ENCODE results near the gene PHF12. TPM values are rescaled to one million over a fixed set of nuclear protein-coding genes. Genes with fewer than 3 reads are reported as not detected.

PHF12 gene
- total and polyA plus RNA-seq, 10 of the 15 experiments (the other 5 are each of a cell fraction or from before 2014, with no cell fraction given): 1.3 to 43.9 (median 19.2) TPM

DNA sequence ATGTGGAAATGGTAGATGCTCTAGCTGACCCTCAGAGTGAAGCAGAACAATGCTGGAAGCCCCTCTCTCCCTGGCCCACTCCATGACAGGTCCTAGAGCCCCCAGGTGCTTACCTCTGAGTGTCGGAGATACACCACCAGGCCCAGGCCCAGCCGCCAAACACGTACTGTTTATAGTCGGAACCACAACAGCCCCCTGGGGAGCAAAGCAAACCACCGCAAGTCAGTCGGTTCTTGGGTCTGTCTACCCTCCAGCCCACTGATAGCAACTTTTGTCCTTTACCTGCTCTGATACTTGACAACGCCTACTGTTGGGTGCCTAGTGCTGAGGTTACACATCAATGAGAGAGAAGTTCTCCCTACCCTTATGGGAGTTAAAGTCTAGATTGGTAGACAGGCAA lies 62.5 kb downstream of the PHF12 start:
- H3K36me3 ChIP-seq (ENCODE audit: control insufficient read depth in 2 of 2, insufficient read depth in 2 of 2, low read length in 1 of 2): peaks cover 0 to 6% of the 10 kb centered on the region in 2 experiments; a peak in 3 of 4 replicates
- RAD21 ChIA-PET (ENCODE audit: unreplicated experiment): interaction anchor here (1.5 to 3.4 kb wide), 3 partner anchors 13 to 162 kb away, joined by 4 to 9 read pairs (median 8); no protein-coding TSS in a partner anchor
- POLR2A ChIA-PET: interaction anchor here (0.9 to 2.7 kb wide), 3 partner anchors 9 to 17 kb away, joined by 5 to 8 read pairs (median 7); partner anchors contain the start of gene FLOT2

DNA sequence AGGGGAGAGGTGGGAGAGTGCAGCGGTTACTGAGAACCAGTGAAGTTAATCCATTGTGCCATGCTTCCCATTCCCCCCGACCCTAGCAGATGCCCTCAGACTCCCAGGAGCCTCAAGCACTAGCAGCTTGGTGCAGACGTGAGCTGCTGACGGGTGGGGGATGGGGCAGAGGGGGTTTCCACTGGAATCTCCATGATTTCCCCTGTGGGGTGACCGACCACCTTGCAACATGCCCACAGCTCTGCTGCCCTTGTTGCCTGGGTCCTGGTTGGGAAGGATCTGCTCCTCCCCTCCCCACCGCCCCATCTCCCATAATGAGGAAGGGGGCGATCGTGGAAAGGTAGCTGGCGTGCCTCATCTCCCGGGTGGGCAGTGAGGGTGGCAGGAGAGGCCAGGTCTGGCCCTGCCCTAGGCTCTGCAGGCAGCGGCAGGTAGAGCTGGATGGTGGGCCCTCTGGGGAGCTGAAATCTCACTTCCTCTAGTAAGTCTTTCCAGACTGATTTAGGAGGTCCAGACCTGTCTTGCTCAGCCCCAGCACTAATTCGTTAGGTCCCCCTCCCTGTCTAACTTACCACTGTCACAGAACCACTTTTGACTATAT lies 63.3 kb downstream of the PHF12 start:
- ATAC-seq: peak; percentile 73
- WGBS (ENCODE audit: insufficient coverage, insufficient replicate concordance, low lambda C conversion rate, missing lambda C conversion rate): 36% methylated on average over 12 of the region's 12 CpGs
- in situ Hi-C loops (cut with MboI): loop anchor here (25.0 kb wide), 1 partner anchor 1401 kb away; no protein-coding TSS in a partner anchor
- TF ChIP-seq MTA2 (IDR thresholded peaks at IDR 0.05; ENCODE audit: low read depth) (peak; percentile 52), RAD21 (IDR thresholded peaks at IDR 0.05; ENCODE audit: insufficient read depth, low read depth, low read length) (no peak), IKZF1 (conservative IDR thresholded peaks at IDR 0.05) (peak; percentile 63), NR2F1 (conservative IDR thresholded peaks at IDR 0.05) (peak; percentile 30; the same call in 1 of the 2 replicates), HDGF (IDR thresholded peaks at IDR 0.05) (0 out of 2 replicates have a peak, but pooled peaks have one; percentile 33), DPF2 (IDR thresholded peaks at IDR 0.05) (peak; percentile 62), SPI1 (IDR thresholded peaks at IDR 0.05; ENCODE audit: borderline replicate concordance, insufficient read depth, low read depth, low read length) (peak; percentile 87), NBN (IDR thresholded peaks at IDR 0.05) (0 out of 2 replicates have a peak, but pooled peaks have one; percentile 23)
- TF ChIP-seq, protein P1, sequence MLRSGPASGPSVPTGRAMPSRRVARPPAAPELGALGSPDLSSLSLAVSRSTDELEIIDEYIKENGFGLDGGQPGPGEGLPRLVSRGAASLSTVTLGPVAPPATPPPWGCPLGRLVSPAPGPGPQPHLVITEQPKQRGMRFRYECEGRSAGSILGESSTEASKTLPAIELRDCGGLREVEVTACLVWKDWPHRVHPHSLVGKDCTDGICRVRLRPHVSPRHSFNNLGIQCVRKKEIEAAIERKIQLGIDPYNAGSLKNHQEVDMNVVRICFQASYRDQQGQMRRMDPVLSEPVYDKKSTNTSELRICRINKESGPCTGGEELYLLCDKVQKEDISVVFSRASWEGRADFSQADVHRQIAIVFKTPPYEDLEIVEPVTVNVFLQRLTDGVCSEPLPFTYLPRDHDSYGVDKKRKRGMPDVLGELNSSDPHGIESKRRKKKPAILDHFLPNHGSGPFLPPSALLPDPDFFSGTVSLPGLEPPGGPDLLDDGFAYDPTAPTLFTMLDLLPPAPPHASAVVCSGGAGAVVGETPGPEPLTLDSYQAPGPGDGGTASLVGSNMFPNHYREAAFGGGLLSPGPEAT (IDR thresholded peaks at IDR 0.05; ENCODE audit: low read depth): peak; percentile 67; the same call in 1 of the 2 replicates
- TF ChIP-seq, protein P2, sequence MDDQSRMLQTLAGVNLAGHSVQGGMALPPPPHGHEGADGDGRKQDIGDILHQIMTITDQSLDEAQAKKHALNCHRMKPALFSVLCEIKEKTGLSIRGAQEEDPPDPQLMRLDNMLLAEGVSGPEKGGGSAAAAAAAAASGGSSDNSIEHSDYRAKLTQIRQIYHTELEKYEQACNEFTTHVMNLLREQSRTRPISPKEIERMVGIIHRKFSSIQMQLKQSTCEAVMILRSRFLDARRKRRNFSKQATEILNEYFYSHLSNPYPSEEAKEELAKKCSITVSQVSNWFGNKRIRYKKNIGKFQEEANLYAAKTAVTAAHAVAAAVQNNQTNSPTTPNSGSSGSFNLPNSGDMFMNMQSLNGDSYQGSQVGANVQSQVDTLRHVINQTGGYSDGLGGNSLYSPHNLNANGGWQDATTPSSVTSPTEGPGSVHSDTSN (IDR thresholded peaks at IDR 0.05; ENCODE audit: insufficient replicate concordance, low read depth, low read length): no peak

More for the DNA sequence above, 62.5 kb downstream of the PHF12 start:
- Histone ChIP-seq H3K27me3 (replicated peaks in 1 of 2; ENCODE audit: control insufficient read depth in 2 of 2, insufficient read depth in 2 of 2, low read length in 1 of 2) (no peaks in the 10 kb centered on the region), H3K27ac (ENCODE audit: control insufficient read depth, insufficient read depth) (no peak overlapping the region), H4K20me1 (ENCODE audit: control insufficient read depth, insufficient read depth) (no peaks in the 10 kb centered on the region; the same call in 1 of the 2 replicates), H3K79me2 (ENCODE audit: control insufficient read depth, insufficient read depth, low read length) (peaks cover 3% of the 10 kb centered on the region; the same call in 1 of the 2 replicates), H3K4me3 (no peak overlapping the region), H3K9me3 (replicated peaks; ENCODE audit: control insufficient read depth, insufficient read depth, low read length) (no peaks in the 10 kb centered on the region), H2AFZ (ENCODE audit: control insufficient read depth, low read depth, low read length) (no peak overlapping the region), H3K9ac (ENCODE audit: control insufficient read depth, insufficient read depth, low read length) (no peak overlapping the region), H3K4me1 (ENCODE audit: control insufficient read depth, insufficient read depth, low read length) (peaks cover 49% of the 10 kb centered on the region), H3K4me2 (ENCODE audit: control insufficient read depth, insufficient read depth) (no peak overlapping the region)
- BruUV-seq (replicated peaks): no TSS peak
- intact Hi-C loops (cut with micrococcal nuclease; ENCODE audit: unreplicated experiment): no loop called here
- ATAC-seq: peak; percentile 3; the same call in 2 of the 3 replicates
- in situ Hi-C loops (cut with MboI): loop anchor here (25.0 kb wide), 1 partner anchor 1402 kb away; no protein-coding TSS in a partner anchor
- TF ChIP-seq KLF5 (IDR thresholded peaks at IDR 0.05; ENCODE audit: partially characterized antibody) (no peak), MEF2B (IDR thresholded peaks at IDR 0.05; ENCODE audit: partially characterized antibody, poor library complexity, severe bottlenecking) (peak; percentile 39)
- no peak for DNase-seq (ENCODE audit: low read depth, low spot score)
- CTCF ChIA-PET: interaction anchor here (1.3 to 1.4 kb wide), 3 partner anchors 40 to 162 kb away, joined by 3 to 7 read pairs (median 3); no protein-coding TSS in a partner anchor
- SMC1A ChIA-PET (ENCODE audit: uncharacterized antibody, unreplicated experiment): interaction anchor here (1.1 kb wide), 2 partner anchors 17 to 126 kb away, joined by 3 to 4 read pairs; no protein-coding TSS in a partner anchor
- 92% methylated on average over 7 of the region's 7 CpGs for WGBS (ENCODE audit: insufficient coverage, insufficient replicate concordance, low lambda C conversion rate, missing lambda C conversion rate)
- no peak for FAIRE-seq

More for the DNA sequence above, 63.3 kb downstream of the PHF12 start:
- no TSS peak for BruUV-seq (replicated peaks)
- DNase-seq (ENCODE audit: low read depth, low spot score) (no peak), FAIRE-seq (peak; percentile 52)
- Histone ChIP-seq H3K4me1 (ENCODE audit: control insufficient read depth, insufficient read depth, low read length) (peaks cover 46% of the 10 kb centered on the region), H3K27me3 (replicated peaks in 1 of 2; ENCODE audit: control insufficient read depth in 2 of 2, insufficient read depth in 2 of 2, low read length in 1 of 2) (no peaks in the 10 kb centered on the region), H3K4me3 (no peak overlapping the region), H4K20me1 (ENCODE audit: control insufficient read depth, insufficient read depth) (no peaks in the 10 kb centered on the region; the same call in 1 of the 2 replicates), H3K9ac (ENCODE audit: control insufficient read depth, insufficient read depth, low read length) (no peak overlapping the region), H3K4me2 (ENCODE audit: control insufficient read depth, insufficient read depth) (peak overlapping the region; percentile 50), H3K36me3 (ENCODE audit: control insufficient read depth in 2 of 2, insufficient read depth in 2 of 2, low read length in 1 of 2) (peaks cover 0 to 9% of the 10 kb centered on the region in 2 experiments; a peak in 3 of 4 replicates), H3K79me2 (ENCODE audit: control insufficient read depth, insufficient read depth, low read length) (peaks cover 3% of the 10 kb centered on the region; the same call in 1 of the 2 replicates), H3K27ac (ENCODE audit: control insufficient read depth, insufficient read depth) (no peak overlapping the region), H2AFZ (ENCODE audit: control insufficient read depth, low read depth, low read length) (no peak overlapping the region), H3K9me3 (replicated peaks; ENCODE audit: control insufficient read depth, insufficient read depth, low read length) (no peaks in the 10 kb centered on the region)
- CTCF ChIA-PET: interaction anchor here (0.5 to 1.4 kb wide), 11 partner anchors 9 to 232 kb away, joined by 3 to 7 read pairs (median 3); no protein-coding TSS in a partner anchor
- RAD21 ChIA-PET (ENCODE audit: unreplicated experiment): interaction anchor here (0.5 to 1.6 kb wide), 9 partner anchors 9 to 161 kb away, joined by 3 to 8 read pairs (median 4); partner anchors contain the start of gene FLOT2
- intact Hi-C loops (cut with micrococcal nuclease; ENCODE audit: unreplicated experiment): no loop called here
- POLR2A ChIA-PET: interaction anchor here (0.5 to 2.7 kb wide), 10 partner anchors 9 to 227 kb away, joined by 3 to 9 read pairs (median 6); partner anchors contain the start of genes ERAL1, FAM222B and FLOT2
- SMC1A ChIA-PET (ENCODE audit: uncharacterized antibody, unreplicated experiment): interaction anchor here (0.7 to 1.1 kb wide), 7 partner anchors 8 to 125 kb away, joined by 3 to 10 read pairs (median 4); partner anchors contain the start of genes FAM222B and FLOT2

Measured in GM12878 (cell line).